Measurements from ENCODE around the gene ARFGAP3. TPM values are rescaled to one million over a fixed set of nuclear protein-coding genes. Genes with fewer than 3 reads are reported as not detected.

ARFGAP3 gene
- polyA plus RNA-seq, 1 experiment: 69.4 TPM

- no peaks in the 10 kb centered on the region for H3K27me3 ChIP-seq (ENCODE audit: control insufficient read depth, insufficient read depth, low read length)
- ChIA-PET POLR2A (interaction anchor here (0.6 to 1.9 kb wide), 2 partner anchors 12 to 18 kb away, joined by 3 to 6 read pairs; partner anchors contain the start of gene ARFGAP3), CTCF (interaction anchor here (0.7 to 2.1 kb wide), 3 partner anchors 25 to 209 kb away, joined by 4 to 12 read pairs (median 5); no protein-coding TSS in a partner anchor)
- DNase-seq (ENCODE audit: low read depth, low spot score): no peak
- no peak for TF ChIP-seq CTCF (IDR thresholded peaks at IDR 0.05; ENCODE audit: low read depth, low read length)
- no peaks in the 10 kb centered on the region for H3K9me3 ChIP-seq (ENCODE audit: control insufficient read depth, insufficient read depth, low read length)
- no peak overlapping the region for H3K4me3 ChIP-seq (ENCODE audit: low read depth, low read length)
- H3K27ac ChIP-seq (ENCODE audit: low read depth, low read length): no peak overlapping the region
Observed at GRCh38 chr22:42844756-42845155, 12.3 kb downstream of the ARFGAP3 start.

GRCh38 chr22:42842658-42843370 is 14.3 kb downstream of the ARFGAP3 start:
- CTCF ChIA-PET: interaction anchor here (2.1 kb wide), 1 partner anchor 23 kb away, joined by 12 read pairs; no protein-coding TSS in a partner anchor
- Histone ChIP-seq H3K4me3 (ENCODE audit: low read depth, low read length) (no peak overlapping the region), H3K27ac (ENCODE audit: low read depth, low read length) (no peak overlapping the region), H3K9me3 (ENCODE audit: control insufficient read depth, insufficient read depth, low read length) (no peaks in the 10 kb centered on the region), H3K27me3 (ENCODE audit: control insufficient read depth, insufficient read depth, low read length) (no peaks in the 10 kb centered on the region)
- POLR2A ChIA-PET: interaction anchor here (1.9 kb wide), 1 partner anchor 14 kb away, joined by 6 read pairs; the partner anchor contains the start of gene ARFGAP3
- DNase-seq (ENCODE audit: low read depth, low spot score): no peak
- TF ChIP-seq CTCF (IDR thresholded peaks at IDR 0.05; ENCODE audit: low read depth, low read length): no peak

- no peak for DNase-seq (ENCODE audit: low read depth, low spot score)
- POLR2A ChIA-PET: interaction anchor here (0.7 to 1.2 kb wide), 6 partner anchors 12 to 248 kb away, joined by 3 to 14 read pairs (median 6); partner anchors contain the start of gene ARFGAP3
- CTCF ChIA-PET: interaction anchor here (0.6 to 1.1 kb wide), 3 partner anchors 21 to 193 kb away, joined by 3 read pairs; no protein-coding TSS in a partner anchor
- no peaks in the 10 kb centered on the region for H3K27me3 ChIP-seq (ENCODE audit: control insufficient read depth, insufficient read depth, low read length)
- no peak for TF ChIP-seq CTCF (IDR thresholded peaks at IDR 0.05; ENCODE audit: low read depth, low read length)
- H3K9me3 ChIP-seq (ENCODE audit: control insufficient read depth, insufficient read depth, low read length): no peaks in the 10 kb centered on the region
- peak overlapping the region; percentile 12 for H3K27ac ChIP-seq (ENCODE audit: low read depth, low read length)
- H3K4me3 ChIP-seq (ENCODE audit: low read depth, low read length): no peak overlapping the region
Observed at GRCh38 chr22:42841444-42841843, 15.6 kb downstream of the ARFGAP3 start.

GRCh38 chr22:42837556-42837955 is 19.5 kb downstream of the ARFGAP3 start:
- H3K27ac ChIP-seq (ENCODE audit: low read depth, low read length): no peak overlapping the region
- POLR2A ChIA-PET: no interaction called here

More at GRCh38 chr22:42837556-42837955, 19.5 kb downstream of the ARFGAP3 start:
- no peaks in the 10 kb centered on the region for H3K9me3 ChIP-seq (ENCODE audit: control insufficient read depth, insufficient read depth, low read length)
- H3K27me3 ChIP-seq (ENCODE audit: control insufficient read depth, insufficient read depth, low read length): no peaks in the 10 kb centered on the region
- CTCF ChIA-PET: no interaction called here
- DNase-seq (ENCODE audit: low read depth, low spot score): no peak
- H3K4me3 ChIP-seq (ENCODE audit: low read depth, low read length): no peak overlapping the region
- TF ChIP-seq CTCF (IDR thresholded peaks at IDR 0.05; ENCODE audit: low read depth, low read length): no peak
